GM18517 (cell line): ENCODE results near the gene PCBP3.
"Not testable (repeated sequence)": the region's sequence is repeated elsewhere in the genome, so short reads cannot be mapped to it uniquely, and the experiment has no call there.

Source experiments
- ATAC-seq: cut with Tn5 transposase; IDR thresholded peaks from one replicate; pipeline ENCODE4 v1.9.1; 2021; ENCODE audit warnings: mild to moderate bottlenecking, moderate library complexity; ENCODE audit not compliant: unreplicated experiment

PCBP3 gene

GRCh38 chr21:45669382-45669781 lies 25.9 kb downstream of the PCBP3 start:
- no peak for ATAC-seq

GRCh38 chr21:45670731-45671130 lies 27.2 kb downstream of the PCBP3 start:
- ATAC-seq = no peak

- ATAC-seq = not testable (repeated sequence)
These were observed 35.3 kb downstream of the PCBP3 start for GRCh38 chr21:45678790-45679189.

- no peak for ATAC-seq
These were observed 36.7 kb downstream of the PCBP3 start for GRCh38 chr21:45680215-45680614.

GRCh38 chr21:45695086-45695485 lies 51.6 kb downstream of the PCBP3 start:
- ATAC-seq = no peak

- no peak for ATAC-seq
These were observed 55.1 kb downstream of the PCBP3 start for GRCh38 chr21:45698493-45699184.

GRCh38 chr21:45699251-45699942 lies 55.9 kb downstream of the PCBP3 start:
- no peak for ATAC-seq

- no peak for ATAC-seq
These were observed 56.4 kb downstream of the PCBP3 start for GRCh38 chr21:45699966-45700365.

GRCh38 chr21:45700461-45700860 lies 56.9 kb downstream of the PCBP3 start:
- no peak for ATAC-seq

GRCh38 chr21:45704311-45705108 lies 61.0 kb downstream of the PCBP3 start:
- no peak for ATAC-seq

GRCh38 chr21:45706299-45706698 lies 62.8 kb downstream of the PCBP3 start:
- no peak for ATAC-seq

- ATAC-seq = no peak
These were observed 65.6 kb downstream of the PCBP3 start for GRCh38 chr21:45709173-45709572.

GRCh38 chr21:45709696-45710268 lies 66.3 kb downstream of the PCBP3 start:
- no peak for ATAC-seq

GRCh38 chr21:45710306-45710705 lies 66.8 kb downstream of the PCBP3 start:
- not testable (repeated sequence) for ATAC-seq

GRCh38 chr21:45713613-45714012 lies 70.1 kb downstream of the PCBP3 start:
- no peak for ATAC-seq

GRCh38 chr21:45715441-45715840 lies 71.9 kb downstream of the PCBP3 start:
- ATAC-seq = no peak

GRCh38 chr21:45718413-45718812 lies 74.9 kb downstream of the PCBP3 start:
- ATAC-seq = no peak

- no peak for ATAC-seq
These were observed 75.8 kb downstream of the PCBP3 start for GRCh38 chr21:45719177-45719802.

- not testable (repeated sequence) for ATAC-seq
These were observed 76.7 kb downstream of the PCBP3 start for GRCh38 chr21:45720204-45720603.

GRCh38 chr21:45721671-45722070 lies 78.1 kb downstream of the PCBP3 start:
- no peak for ATAC-seq
